CD4-positive, alpha-beta T cell treated with Interferon gamma for 1 hour (primary cell): ENCODE measurements around the gene RERE.
A peak's percentile ranks its signal among the peaks of the same experiment; 100 is the strongest.
"Not testable (repeated sequence)": the region's sequence is repeated elsewhere in the genome, so short reads cannot be mapped to it uniquely, and the experiment has no call there.

Source experiments
- DNase-seq: peaks from one replicate; pipeline ENCODE4 v3.0.0-alpha.2; 2020

Gene RERE

GRCh38 chr1:8533907-8534306 lies 283.5 kb downstream of the RERE start:
- no peak for DNase-seq

GRCh38 chr1:8533124-8533523 lies 284.3 kb downstream of the RERE start:
- DNase-seq: no peak

GRCh38 chr1:8529901-8530300 lies 287.5 kb downstream of the RERE start:
- no peak for DNase-seq

- no peak for DNase-seq
Measured at GRCh38 chr1:8527941-8528340, 289.5 kb downstream of the RERE start.

GRCh38 chr1:8525558-8526275 lies 291.7 kb downstream of the RERE start:
- peak; percentile 88 for DNase-seq

- DNase-seq: peak; percentile 28
Measured at GRCh38 chr1:8525216-8525557, 292.3 kb downstream of the RERE start.

GRCh38 chr1:8524627-8525157 lies 292.7 kb downstream of the RERE start:
- DNase-seq: no peak

GRCh38 chr1:8523666-8524206 lies 293.7 kb downstream of the RERE start:
- DNase-seq: no peak

GRCh38 chr1:8520483-8520966 lies 296.9 kb downstream of the RERE start:
- DNase-seq: no peak

GRCh38 chr1:8519167-8519566 lies 298.3 kb downstream of the RERE start:
- DNase-seq: no peak

GRCh38 chr1:8518490-8518801 lies 299.0 kb downstream of the RERE start:
- DNase-seq: no peak

GRCh38 chr1:8517661-8518489 lies 299.6 kb downstream of the RERE start:
- DNase-seq: no peak

- no peak for DNase-seq
Measured at GRCh38 chr1:8516793-8517556, 300.5 kb downstream of the RERE start.

GRCh38 chr1:8516278-8516777 lies 301.1 kb downstream of the RERE start:
- DNase-seq: no peak

GRCh38 chr1:8512504-8512903 lies 304.9 kb downstream of the RERE start:
- no peak for DNase-seq

- peak; percentile 45 for DNase-seq
Measured at GRCh38 chr1:8510041-8510823, 307.2 kb downstream of the RERE start.

GRCh38 chr1:8509579-8509978 lies 307.9 kb downstream of the RERE start:
- no peak for DNase-seq

GRCh38 chr1:8506995-8507615 lies 310.3 kb downstream of the RERE start:
- no peak for DNase-seq

GRCh38 chr1:8506456-8506855 lies 311.0 kb downstream of the RERE start:
- no peak for DNase-seq

GRCh38 chr1:8503842-8504241 lies 313.6 kb downstream of the RERE start:
- no peak for DNase-seq

GRCh38 chr1:8502949-8503348 lies 314.5 kb downstream of the RERE start:
- DNase-seq: not testable (repeated sequence)
